ENCODE measurements around the gene HMG20B.

The HMG20B gene

DNA sequence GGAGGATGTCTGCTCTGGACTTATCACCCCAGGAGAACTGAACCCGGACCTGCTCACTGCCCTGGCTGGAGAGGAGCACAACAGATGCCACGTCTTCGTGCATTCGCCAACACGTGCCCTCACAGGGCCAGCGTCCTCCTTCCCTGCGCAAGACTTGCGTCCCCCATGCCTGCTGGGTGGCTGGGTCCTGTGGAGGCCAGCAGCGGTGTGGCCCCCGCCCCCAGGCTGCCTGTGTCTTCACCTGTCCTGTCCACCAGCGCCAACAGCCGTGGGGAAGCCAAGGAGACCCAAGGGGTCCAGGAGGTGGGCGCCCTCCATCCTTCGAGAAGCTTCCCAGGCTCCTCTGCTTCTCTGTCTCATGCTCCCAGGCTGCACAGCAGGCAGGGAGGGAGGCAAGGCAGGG, 37.2 kb upstream of the HMG20B start:
- TF ChIP-seq TAF1 (IDR thresholded peaks at IDR 0.05; ENCODE audit: low read depth) (no peak), EGR1 (IDR thresholded peaks at IDR 0.05) (no peak), CEBPB (IDR thresholded peaks at IDR 0.05) (no peak), FOXM1 (IDR thresholded peaks at IDR 0.05; ENCODE audit: borderline replicate concordance, low read depth) (no peak), ZBTB7A (IDR thresholded peaks at IDR 0.05; ENCODE audit: low read depth) (no peak), TEAD4 (IDR thresholded peaks at IDR 0.05) (no peak), RAD21 (IDR thresholded peaks at IDR 0.05; ENCODE audit: low read depth) (no peak), EP300 (IDR thresholded peaks at IDR 0.05; ENCODE audit: borderline replicate concordance) (no peak), YY1 (IDR thresholded peaks at IDR 0.05; ENCODE audit: low read depth) (no peak), CREB1 (IDR thresholded peaks at IDR 0.05; ENCODE audit: low read depth) (no peak), NFIC (IDR thresholded peaks at IDR 0.05) (no peak)
- TF ChIP-seq, protein P1, sequence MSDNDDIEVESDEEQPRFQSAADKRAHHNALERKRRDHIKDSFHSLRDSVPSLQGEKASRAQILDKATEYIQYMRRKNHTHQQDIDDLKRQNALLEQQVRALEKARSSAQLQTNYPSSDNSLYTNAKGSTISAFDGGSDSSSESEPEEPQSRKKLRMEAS (IDR thresholded peaks at IDR 0.05) = no peak
- TF ChIP-seq, protein P2, sequence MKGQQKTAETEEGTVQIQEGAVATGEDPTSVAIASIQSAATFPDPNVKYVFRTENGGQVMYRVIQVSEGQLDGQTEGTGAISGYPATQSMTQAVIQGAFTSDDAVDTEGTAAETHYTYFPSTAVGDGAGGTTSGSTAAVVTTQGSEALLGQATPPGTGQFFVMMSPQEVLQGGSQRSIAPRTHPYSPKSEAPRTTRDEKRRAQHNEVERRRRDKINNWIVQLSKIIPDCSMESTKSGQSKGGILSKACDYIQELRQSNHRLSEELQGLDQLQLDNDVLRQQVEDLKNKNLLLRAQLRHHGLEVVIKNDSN (IDR thresholded peaks at IDR 0.05) = no peak
- TF ChIP-seq, protein P3, sequence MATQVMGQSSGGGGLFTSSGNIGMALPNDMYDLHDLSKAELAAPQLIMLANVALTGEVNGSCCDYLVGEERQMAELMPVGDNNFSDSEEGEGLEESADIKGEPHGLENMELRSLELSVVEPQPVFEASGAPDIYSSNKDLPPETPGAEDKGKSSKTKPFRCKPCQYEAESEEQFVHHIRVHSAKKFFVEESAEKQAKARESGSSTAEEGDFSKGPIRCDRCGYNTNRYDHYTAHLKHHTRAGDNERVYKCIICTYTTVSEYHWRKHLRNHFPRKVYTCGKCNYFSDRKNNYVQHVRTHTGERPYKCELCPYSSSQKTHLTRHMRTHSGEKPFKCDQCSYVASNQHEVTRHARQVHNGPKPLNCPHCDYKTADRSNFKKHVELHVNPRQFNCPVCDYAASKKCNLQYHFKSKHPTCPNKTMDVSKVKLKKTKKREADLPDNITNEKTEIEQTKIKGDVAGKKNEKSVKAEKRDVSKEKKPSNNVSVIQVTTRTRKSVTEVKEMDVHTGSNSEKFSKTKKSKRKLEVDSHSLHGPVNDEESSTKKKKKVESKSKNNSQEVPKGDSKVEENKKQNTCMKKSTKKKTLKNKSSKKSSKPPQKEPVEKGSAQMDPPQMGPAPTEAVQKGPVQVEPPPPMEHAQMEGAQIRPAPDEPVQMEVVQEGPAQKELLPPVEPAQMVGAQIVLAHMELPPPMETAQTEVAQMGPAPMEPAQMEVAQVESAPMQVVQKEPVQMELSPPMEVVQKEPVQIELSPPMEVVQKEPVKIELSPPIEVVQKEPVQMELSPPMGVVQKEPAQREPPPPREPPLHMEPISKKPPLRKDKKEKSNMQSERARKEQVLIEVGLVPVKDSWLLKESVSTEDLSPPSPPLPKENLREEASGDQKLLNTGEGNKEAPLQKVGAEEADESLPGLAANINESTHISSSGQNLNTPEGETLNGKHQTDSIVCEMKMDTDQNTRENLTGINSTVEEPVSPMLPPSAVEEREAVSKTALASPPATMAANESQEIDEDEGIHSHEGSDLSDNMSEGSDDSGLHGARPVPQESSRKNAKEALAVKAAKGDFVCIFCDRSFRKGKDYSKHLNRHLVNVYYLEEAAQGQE (IDR thresholded peaks at IDR 0.05; ENCODE audit: low read depth) = no peak

DNA sequence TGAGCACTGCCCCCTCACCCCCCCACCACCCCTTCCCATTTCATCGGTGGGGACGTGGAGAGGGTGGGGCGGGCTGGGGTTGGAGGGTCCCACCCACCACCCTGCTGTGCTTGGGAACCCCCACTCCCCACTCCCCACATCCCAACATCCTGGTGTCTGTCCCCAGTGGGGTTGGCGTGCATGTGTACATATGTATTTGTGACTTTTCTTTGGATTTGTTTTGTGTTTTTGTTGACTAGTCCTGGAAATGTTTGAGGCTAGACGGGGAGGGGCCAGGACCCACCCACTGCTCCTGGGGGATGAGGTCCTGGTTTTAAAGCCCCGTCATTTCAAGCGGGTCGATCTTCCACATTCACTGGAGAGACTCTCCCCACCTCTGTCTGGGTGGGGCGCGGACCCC, 36.8 kb upstream of the HMG20B start:
- TF ChIP-seq, protein P3 (IDR thresholded peaks at IDR 0.05; ENCODE audit: low read depth) = no peak
- TF ChIP-seq CEBPB (IDR thresholded peaks at IDR 0.05) (no peak), FOXM1 (IDR thresholded peaks at IDR 0.05; ENCODE audit: borderline replicate concordance, low read depth) (no peak), CREB1 (IDR thresholded peaks at IDR 0.05; ENCODE audit: low read depth) (no peak), ZBTB7A (IDR thresholded peaks at IDR 0.05; ENCODE audit: low read depth) (no peak), NFIC (IDR thresholded peaks at IDR 0.05) (no peak), TCF12 (IDR thresholded peaks at IDR 0.05; ENCODE audit: low read depth) (no peak), YY1 (IDR thresholded peaks at IDR 0.05; ENCODE audit: low read depth) (no peak), RAD21 (IDR thresholded peaks at IDR 0.05; ENCODE audit: low read depth) (no peak), EP300 (IDR thresholded peaks at IDR 0.05; ENCODE audit: borderline replicate concordance) (no peak), TAF1 (IDR thresholded peaks at IDR 0.05; ENCODE audit: low read depth) (no peak)
- TF ChIP-seq, protein P1 (IDR thresholded peaks at IDR 0.05) = no peak

DNA sequence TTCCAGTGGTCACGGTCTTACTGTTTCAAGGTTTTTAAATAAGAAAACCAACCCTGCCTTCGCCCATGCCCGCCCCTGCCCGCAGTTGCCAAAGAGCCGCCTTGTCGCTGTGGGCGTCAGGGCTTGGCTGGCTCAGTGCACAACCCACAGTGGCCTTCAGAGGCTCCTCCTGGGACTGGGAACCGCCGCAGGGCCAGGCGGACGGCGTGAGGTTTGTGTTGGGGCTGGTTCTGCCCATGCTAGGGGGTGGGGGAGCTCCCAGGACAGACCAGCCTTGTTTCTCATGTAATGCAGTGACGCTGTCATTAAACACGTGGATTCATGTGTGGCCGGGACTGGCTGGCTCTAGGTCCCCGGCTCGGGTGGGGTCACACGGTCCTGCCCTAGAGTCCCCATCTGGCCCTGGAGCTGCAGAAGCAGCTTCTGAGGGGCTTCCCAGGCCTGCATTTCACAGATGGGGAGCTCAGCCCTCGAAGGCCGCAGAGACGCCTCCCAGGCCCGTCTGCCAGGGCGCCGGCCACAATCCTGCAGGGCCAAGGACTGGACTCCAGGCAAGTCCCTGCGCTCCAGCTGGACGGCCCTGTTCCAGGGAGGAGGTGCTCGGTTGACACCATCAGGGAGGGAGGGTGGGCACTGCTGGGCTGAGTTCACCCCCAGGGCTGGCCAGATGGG, 36.2 kb upstream of the HMG20B start:
- TF ChIP-seq NFIC (IDR thresholded peaks at IDR 0.05) (no peak), YY1 (IDR thresholded peaks at IDR 0.05; ENCODE audit: low read depth) (no peak), CEBPB (IDR thresholded peaks at IDR 0.05) (no peak), TCF12 (IDR thresholded peaks at IDR 0.05; ENCODE audit: low read depth) (no peak), EGR1 (IDR thresholded peaks at IDR 0.05) (no peak), TEAD4 (IDR thresholded peaks at IDR 0.05) (no peak), RAD21 (IDR thresholded peaks at IDR 0.05; ENCODE audit: low read depth) (no peak), CREB1 (IDR thresholded peaks at IDR 0.05; ENCODE audit: low read depth) (no peak), EP300 (IDR thresholded peaks at IDR 0.05; ENCODE audit: borderline replicate concordance) (no peak)
- TF ChIP-seq, protein P2 (IDR thresholded peaks at IDR 0.05) = no peak
- TF ChIP-seq, protein P3 (IDR thresholded peaks at IDR 0.05; ENCODE audit: low read depth) = no peak
- TF ChIP-seq, protein P1 (IDR thresholded peaks at IDR 0.05) = no peak

DNA sequence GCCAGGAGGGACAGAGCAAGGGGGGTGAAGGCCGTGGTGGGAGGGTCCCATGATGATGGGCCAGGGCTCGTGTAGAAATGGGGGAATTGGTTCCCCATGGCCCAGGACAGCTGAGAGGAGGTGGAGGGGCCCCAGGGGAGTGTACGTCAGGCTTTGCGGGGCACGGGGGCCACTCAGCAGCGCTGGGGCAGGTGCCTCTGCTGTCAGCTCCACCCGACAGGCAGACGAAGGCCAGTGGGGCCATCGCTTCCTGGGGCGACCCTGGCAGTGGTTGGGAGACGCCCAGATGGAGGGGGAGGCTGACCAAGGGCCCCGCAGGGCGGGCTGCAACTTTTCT, 35.7 kb upstream of the HMG20B start:
- TF ChIP-seq CREB1 (IDR thresholded peaks at IDR 0.05; ENCODE audit: low read depth) (no peak), TCF12 (IDR thresholded peaks at IDR 0.05; ENCODE audit: low read depth) (no peak), EGR1 (IDR thresholded peaks at IDR 0.05) (no peak), CEBPB (IDR thresholded peaks at IDR 0.05) (no peak), FOXM1 (IDR thresholded peaks at IDR 0.05; ENCODE audit: borderline replicate concordance, low read depth) (no peak), EP300 (IDR thresholded peaks at IDR 0.05; ENCODE audit: borderline replicate concordance) (no peak), NFIC (IDR thresholded peaks at IDR 0.05) (no peak), TAF1 (IDR thresholded peaks at IDR 0.05; ENCODE audit: low read depth) (no peak), ZBTB7A (IDR thresholded peaks at IDR 0.05; ENCODE audit: low read depth) (no peak), RAD21 (IDR thresholded peaks at IDR 0.05; ENCODE audit: low read depth) (no peak)
- TF ChIP-seq, protein P1 (IDR thresholded peaks at IDR 0.05) = no peak
- TF ChIP-seq, protein P2 (IDR thresholded peaks at IDR 0.05) = no peak
